ENCODE data around the gene CNST.

GRCh38 chr1:246591504-246591903, 25.2 kb downstream of the CNST start:
- TF ChIP-seq STAT6 (CRISPR knock-in tag; IDR thresholded peaks at IDR 0.05; ENCODE audit: borderline replicate concordance), result no peak
- TF ChIP-seq MAX (IDR thresholded peaks at IDR 0.05), result no peak
- TF ChIP-seq ZNF569 (CRISPR knock-in tag; IDR thresholded peaks at IDR 0.05; ENCODE audit: borderline replicate concordance), result no peak
- no peak for TF ChIP-seq CTCF (CRISPR knock-in tag; IDR thresholded peaks at IDR 0.05)
- TF ChIP-seq ETV6 (CRISPR knock-in tag; conservative IDR thresholded peaks at IDR 0.05), result no peak
- no peak for TF ChIP-seq NPAS2 (CRISPR knock-in tag; IDR thresholded peaks at IDR 0.05; ENCODE audit: borderline replicate concordance)
- no peak for TF ChIP-seq ZNF143 (CRISPR knock-in tag; IDR thresholded peaks at IDR 0.05)

Measured in HepG2 (cell line).